Ascending aorta (tissue), 2 donors: Measurements from ENCODE around the gene HMOX2. TPM values are rescaled to one million over a fixed set of nuclear protein-coding genes. Genes with fewer than 3 reads are reported as not detected.

ENCODE experiments used
- DNase-seq, 2 donors: peaks; one replicate each; pipeline ENCODE4 v3.0.0-alpha.2; 2019; ENCODE audit warnings: low spot score in 2 of 2
- H3K27ac ChIP-seq, 2 donors: fragments of 200-600 bp; sonication (generic); one replicate each; pipeline ENCODE4 v1.5.1; 2016 to 2017; ENCODE audit warnings: mild to moderate bottlenecking in 1 of 2
- H3K27me3 ChIP-seq: fragments of 200-600 bp; sonication (generic); one replicate; pipeline ENCODE4 v1.5.1; 2017
- H3K36me3 ChIP-seq, 2 donors: fragments of 200-600 bp; sonication (generic); one replicate each; pipeline ENCODE4 v1.5.1; 2016
- H3K4me1 ChIP-seq, 2 donors: fragments of 200-600 bp; sonication (generic); one replicate each; pipeline ENCODE4 v1.5.1; 2016 to 2017; ENCODE audit warnings: mild to moderate bottlenecking in 1 of 2
- H3K4me3 ChIP-seq, 2 donors: fragments of 200-600 bp; sonication (generic); one replicate each; pipeline ENCODE4 v1.5.1; 2016 to 2017; ENCODE audit warnings: mild to moderate bottlenecking in 1 of 2
- H3K9me3 ChIP-seq, 2 donors: fragments of 200-600 bp; sonication (generic); one replicate each; pipeline ENCODE4 v1.5.1; 2016
- CTCF ChIP-seq, 3 experiments: fragments of 200-600 bp in 2 of 3; fragments of 450-650 bp in 1 of 3; sonication (generic) in 2 of 3; IDR thresholded peaks; one replicate each; pipeline ENCODE4 v1.5.1; 2016 to 2019; ENCODE audit warnings: antibody characterized with exemption in 3 of 3, mild to moderate bottlenecking in 1 of 3, moderate library complexity in 1 of 3
- intact Hi-C: fragments of 100-400 bp; cut with DNase I; formaldehyde crosslinking; loops from one replicate; pipeline ENCODE4 v1.15.1; 2023
- total RNA-seq: library from RNA; depleted of rRNA; stranded (reverse); fragments of >200 nt; gene quantifications from one replicate; pipeline ENCODE4 v1.1.0, GENCODE V29; 2016

The HMOX2 gene
- total RNA-seq, 1 donor from 2014 or later = 36.7 TPM

DNA sequence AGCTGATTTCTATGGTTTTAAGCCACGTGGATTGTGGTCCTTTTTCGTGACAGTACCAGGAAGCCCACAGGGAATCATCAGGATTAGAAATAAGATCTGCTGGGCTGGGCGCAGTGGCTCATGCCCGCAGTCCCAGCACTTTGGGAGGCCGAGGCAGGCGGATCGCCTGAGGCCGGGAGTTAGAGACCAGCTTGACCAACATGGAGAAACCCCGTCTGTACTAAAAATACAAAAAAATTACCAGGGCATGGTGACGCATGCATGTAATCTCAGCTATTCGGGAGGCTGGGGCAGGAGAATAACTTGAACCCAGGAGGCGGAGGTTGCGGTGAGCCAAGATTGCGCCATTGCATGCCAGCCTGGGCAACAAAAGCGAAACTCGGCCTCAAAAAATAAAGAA, 8.3 kb upstream of the HMOX2 start:
- Histone ChIP-seq H3K9me3 (no peaks in the 10 kb centered on the region), H3K36me3 (peaks cover 46 to 50% of the 10 kb centered on the region in 2 donors), H3K4me3 (no peak overlapping the region), H3K27me3 (no peaks in the 10 kb centered on the region), H3K27ac (no peak overlapping the region), H3K4me1 (no peaks in the 10 kb centered on the region)
- DNase-seq = no peak
- TF ChIP-seq CTCF (IDR thresholded peaks at IDR 0.05) = no peak
- intact Hi-C loops = no loop called here

DNA sequence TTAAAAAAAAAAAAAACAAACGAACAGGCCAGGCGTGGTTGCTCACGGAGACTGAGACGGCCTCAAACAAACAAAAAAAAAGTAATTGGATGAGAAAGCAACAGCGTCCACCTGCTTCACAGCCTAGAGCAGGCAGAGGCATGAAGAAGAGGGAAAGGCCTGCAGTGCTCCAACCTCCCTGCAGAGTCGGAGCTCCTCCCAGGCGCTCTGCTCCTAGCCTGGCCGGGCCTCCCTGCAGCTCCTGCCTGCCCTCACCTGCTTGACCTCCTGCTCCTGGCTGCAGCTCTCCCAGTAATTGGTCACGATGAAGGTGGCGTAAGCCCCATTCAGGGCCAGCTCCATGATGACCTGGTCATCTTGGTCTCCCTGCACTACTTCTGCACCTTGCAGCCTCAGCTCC, 7.2 kb upstream of the HMOX2 start:
- H3K4me1 ChIP-seq = peaks cover 0 to 6% of the 10 kb centered on the region in 2 donors
- DNase-seq = no peak
- no peak for TF ChIP-seq CTCF (IDR thresholded peaks at IDR 0.05)
- H3K36me3 ChIP-seq = peaks cover 37 to 39% of the 10 kb centered on the region in 2 donors
- H3K27ac ChIP-seq = no peak overlapping the region
- no peaks in the 10 kb centered on the region for H3K9me3 ChIP-seq
- intact Hi-C loops = no loop called here
- no peak overlapping the region for H3K4me3 ChIP-seq
- no peaks in the 10 kb centered on the region for H3K27me3 ChIP-seq

DNA sequence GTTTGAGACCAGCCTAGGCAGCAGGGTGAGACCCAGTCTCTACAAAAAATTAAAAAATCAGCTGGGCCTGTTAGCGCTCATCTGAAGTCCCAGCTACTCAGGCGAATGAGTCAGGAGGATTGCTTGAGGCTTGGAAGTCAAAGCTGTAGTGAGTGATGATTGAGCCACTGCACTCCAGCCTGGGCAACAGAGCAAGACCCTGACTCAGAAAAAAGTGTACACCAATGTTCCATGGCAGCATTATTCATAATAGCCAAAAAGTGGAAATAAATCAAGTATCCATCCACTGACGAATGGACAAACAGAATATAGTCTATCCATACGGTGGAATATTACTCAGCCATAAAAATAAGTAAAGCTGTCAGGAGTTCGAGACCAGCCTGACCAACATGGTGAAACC, 4.3 kb upstream of the HMOX2 start:
- intact Hi-C loops = no loop called here
- peaks cover 14 to 17% of the 10 kb centered on the region in 2 donors for H3K36me3 ChIP-seq

DNA sequence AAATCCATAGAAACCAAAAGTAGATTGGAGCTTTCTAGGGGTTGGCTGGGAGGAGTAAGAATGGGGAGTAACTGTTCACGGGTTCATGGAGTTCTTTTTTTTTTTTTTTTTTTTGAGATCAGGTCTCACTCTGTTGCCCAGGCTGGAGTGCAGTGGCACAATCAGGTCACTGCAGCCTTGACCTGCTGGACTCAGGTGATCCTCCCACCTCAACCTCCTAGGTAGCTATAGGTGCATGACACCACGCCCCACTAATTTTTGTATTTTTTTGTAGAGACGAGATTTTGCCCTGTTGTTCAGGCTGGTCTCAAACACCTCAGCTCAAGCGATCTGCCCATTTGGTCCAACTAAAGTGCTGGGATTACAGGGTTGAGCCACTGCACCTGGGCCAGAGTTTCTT, 3.3 kb upstream of the HMOX2 start:
- TF ChIP-seq CTCF (IDR thresholded peaks at IDR 0.05) = no peak
- intact Hi-C loops = no loop called here
- H3K4me1 ChIP-seq = peaks cover 10 to 26% of the 10 kb centered on the region in 2 donors
- no peak overlapping the region for H3K27ac ChIP-seq
- no peak overlapping the region for H3K4me3 ChIP-seq
- H3K27me3 ChIP-seq = no peaks in the 10 kb centered on the region
- peaks cover 10% of the 10 kb centered on the region in 2 donors for H3K36me3 ChIP-seq
- no peaks in the 10 kb centered on the region for H3K9me3 ChIP-seq
- no peak for DNase-seq

More for the DNA sequence above, 4.3 kb upstream of the HMOX2 start:
- Histone ChIP-seq H3K27me3 (no peaks in the 10 kb centered on the region), H3K4me1 (peaks cover 10 to 21% of the 10 kb centered on the region in 2 donors), H3K9me3 (no peaks in the 10 kb centered on the region), H3K27ac (no peak overlapping the region), H3K4me3 (no peak overlapping the region)
- no peak for TF ChIP-seq CTCF (IDR thresholded peaks at IDR 0.05)
- no peak for DNase-seq

DNA sequence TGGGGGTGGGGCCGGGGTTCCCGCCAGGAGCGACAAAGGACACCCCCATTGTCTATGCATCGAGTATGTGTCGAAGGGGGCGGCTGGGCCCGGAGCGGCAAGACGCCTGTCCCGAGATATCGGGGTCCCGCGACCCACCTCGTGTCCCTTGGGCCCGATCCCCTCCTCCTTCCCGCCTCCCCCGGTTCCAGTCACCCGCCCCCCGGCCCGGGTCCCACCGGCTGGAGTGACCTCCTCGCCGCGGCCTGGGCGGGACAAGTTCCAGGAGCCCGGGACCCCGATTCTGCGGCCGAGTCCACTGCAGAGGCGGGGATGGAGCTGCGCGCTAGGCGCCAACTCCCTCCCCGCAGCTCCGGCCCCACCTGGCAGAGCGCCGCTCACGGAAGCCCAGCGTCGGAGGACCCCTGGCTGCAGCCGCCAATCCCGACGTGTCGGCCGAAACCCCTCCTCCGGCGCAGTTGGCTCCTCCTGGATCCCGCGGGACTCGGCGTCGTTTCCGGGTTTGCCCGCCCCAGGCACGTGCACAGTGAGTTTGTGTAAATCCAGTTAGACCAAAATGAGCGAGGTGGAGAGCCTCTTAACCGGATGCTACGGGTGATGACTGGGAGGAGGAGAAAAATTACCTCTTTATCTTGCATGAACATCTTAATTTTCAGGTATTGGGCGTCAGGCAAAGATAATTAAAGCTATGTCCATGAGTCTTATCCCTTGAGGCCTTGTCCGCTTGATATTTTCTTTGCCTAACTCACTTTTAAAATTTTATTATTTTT, 1.8 kb upstream of the HMOX2 start, which contains the start of gene NMRAL1:
Gene NMRAL1, minus strand, starts transcription at position 434 of the 770 bp plus-strand sequence. CDS start 493 bp downstream, outside the sequence.
- Histone ChIP-seq H3K36me3 (peaks cover 0 to under 1% of the 10 kb centered on the region in 2 donors), H3K27me3 (no peaks in the 10 kb centered on the region), H3K4me3 (peak within 1 kb of the TSS; percentile 85 to 91), H3K9me3 (no peaks in the 10 kb centered on the region), H3K4me1 (peaks cover 10 to 26% of the 10 kb centered on the region in 2 donors), H3K27ac (peak within 1 kb of the TSS; percentile 86 to 89)
- no peak for TF ChIP-seq CTCF (IDR thresholded peaks at IDR 0.05)
- intact Hi-C loops = no loop called here
- peak; percentile 70 to 94 for DNase-seq
